HTR-8/SVneo (cell line): Measurements from ENCODE around the gene ELMO2.

Source experiments
- DNase-seq: peaks from one replicate; pipeline ENCODE4 v3.0.0; 2011; ENCODE audit warnings: low spot score, mixed read lengths; ENCODE audit not compliant: insufficient read length
- FAIRE-seq: peaks from 2 replicates; lab custom pipeline; 2011; peaks lifted over from hg19 to GRCh38; lab: Jason Lieb, UNC

ELMO2 gene

DNA sequence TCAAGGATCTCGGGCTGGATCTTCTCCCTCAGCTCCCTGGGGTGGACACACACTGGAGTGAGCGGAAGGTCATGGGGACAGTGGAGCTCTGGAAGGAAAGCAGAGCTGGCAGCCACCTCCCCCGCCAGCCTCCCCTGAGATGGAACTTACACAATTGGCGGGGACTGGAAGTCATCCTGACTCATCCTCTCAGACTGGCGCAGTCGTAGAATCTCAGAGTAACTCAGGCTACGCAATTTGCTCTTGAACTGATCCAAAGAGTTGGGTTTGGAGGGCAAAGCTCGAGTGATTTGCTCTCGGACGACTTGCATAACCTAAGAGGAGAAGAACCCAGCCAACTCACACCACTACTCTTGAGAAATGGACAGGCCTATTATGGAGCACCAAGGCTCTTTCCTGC lies 34.8 kb downstream of the ELMO2 start:
- DNase-seq (no peak), FAIRE-seq (peak; percentile 65)

DNA sequence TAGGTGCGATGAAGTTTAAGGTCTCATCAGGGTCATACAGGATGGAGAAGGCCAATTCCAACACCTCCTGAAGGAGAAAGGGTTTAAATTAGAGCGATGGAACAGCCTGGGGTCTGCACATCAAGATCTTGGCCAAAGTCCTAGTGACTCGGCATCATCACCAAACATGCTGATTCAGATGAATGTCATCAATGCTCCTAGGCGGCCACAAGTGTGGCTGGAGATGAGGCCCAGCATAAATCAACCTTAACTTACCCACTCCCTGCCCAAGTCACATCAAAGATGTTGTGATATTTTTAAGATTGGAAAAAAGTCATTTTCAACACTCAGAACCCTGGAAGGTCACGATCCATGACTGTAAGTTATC lies 37.5 kb downstream of the ELMO2 start:
- DNase-seq (no peak), FAIRE-seq (peak; percentile 31)

DNA sequence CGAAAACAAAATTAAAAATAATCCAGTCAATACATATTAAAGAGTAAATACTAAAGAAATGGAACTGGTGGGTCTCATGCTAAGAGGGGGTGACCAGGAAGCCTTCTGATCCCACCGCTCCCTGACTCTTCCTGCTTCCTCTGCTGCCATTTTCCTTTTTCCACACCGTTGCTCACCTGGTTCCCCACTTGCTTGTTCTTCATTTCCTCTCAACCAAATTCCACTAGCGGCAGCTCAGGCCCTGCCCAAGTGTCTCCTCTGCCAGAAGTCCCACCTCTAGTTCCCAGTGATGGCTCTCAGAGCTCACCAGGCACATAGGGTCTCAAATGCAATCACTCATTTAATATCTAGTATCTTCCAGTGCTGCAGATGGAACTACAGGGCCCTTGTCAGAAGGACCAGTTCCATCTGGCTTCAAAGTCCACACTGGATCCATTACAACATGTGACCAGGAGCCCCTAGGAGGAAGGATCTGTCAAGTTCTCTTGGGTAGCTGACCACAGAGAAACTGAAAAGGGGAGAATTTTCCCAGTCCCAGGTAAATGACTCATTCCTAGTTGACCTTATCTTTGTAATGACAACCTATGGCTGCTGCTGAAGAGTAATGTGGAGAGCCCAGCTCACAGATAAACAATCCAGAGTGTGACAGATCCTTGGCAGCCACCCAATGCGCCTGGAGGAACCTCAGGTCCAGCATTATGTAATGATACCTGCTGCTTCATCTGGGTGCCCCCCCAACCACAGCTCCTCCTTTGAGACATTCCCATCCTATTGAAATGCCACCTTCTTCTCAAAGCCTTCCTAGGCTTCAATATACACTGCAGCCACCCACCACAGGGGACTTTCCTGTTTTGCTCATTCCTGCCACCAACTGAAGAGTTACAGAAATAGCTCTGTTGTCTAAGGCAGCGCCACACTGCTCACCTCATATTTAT lies 38.2 kb downstream of the ELMO2 start:
- FAIRE-seq (peak; percentile 75), DNase-seq (no peak)

DNA sequence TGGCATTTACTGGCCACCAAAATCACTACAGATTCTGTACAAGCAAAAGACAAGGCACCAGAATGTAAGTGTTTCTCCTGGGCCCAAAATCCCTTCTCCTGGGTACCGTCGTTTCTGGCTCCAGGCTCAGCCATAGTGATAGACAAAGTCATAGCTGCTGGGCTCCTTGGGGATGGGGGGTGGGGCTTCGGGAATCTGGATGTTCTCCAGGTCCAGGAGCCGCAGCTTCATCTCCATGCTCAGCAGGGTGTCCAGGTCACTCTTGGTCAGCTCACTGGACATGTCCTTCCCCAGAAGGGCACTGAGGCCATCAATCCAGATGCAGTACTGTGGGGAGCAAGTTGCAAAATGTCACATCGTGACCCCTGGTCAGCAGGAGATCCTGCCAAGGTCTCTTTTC lies 39.2 kb downstream of the ELMO2 start:
- FAIRE-seq, result no peak
- no peak for DNase-seq

DNA sequence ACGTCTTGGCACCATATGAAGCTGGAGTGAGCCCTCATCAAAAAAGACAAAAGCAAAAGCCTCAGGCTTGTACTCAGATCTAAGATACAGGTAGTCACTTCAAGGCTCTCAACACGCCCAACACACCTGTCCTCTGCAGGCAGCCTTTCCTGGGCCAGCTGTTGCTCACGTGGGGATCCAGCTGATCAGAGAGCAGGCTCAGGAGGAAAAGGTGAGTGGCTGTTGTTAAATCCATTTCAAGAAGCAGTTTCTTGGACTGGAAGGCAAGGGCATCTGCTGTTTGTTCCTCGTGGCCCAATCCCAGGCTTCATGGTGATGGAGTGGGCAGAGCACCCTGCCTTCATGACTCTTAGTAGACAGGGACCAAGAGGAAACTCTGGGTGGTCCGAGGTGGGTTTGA lies 39.6 kb downstream of the ELMO2 start:
- FAIRE-seq (no peak), DNase-seq (no peak)

DNA sequence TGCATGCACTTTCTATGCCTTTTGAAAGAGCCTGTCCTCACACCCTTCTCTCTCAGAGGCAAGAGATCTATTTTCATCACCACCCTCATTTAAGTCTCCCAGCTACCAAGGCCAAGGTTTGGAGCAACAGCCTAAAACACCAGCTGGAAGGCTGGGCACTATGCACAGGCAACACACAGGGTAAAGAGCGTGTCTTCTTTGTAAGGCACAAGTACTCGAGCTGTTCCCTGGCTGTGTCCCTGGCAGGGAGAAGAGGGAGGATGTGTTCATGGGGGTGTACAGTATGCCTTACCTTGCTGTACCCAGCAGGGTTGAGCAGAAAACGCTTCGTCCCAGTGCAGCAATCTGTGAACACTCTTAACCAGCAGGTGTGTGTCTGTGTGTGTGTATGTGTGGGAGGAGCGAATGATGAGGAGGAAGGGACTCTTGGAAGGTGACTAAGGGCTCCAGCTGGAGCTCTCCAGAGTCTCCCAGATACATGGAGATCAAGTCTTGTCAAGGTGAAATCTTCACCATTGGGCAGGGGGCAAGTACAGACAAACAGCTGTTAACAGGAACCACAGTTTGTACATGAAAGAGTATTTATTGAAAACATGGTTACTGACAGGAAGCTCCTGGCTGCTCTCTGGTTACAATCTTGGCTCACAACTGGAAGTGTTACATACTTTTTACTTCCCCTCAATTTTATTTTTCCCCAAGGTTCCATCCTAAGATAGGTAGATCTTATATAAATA lies 40.8 kb downstream of the ELMO2 start:
- DNase-seq (no peak), FAIRE-seq (peak; percentile 83)

DNA sequence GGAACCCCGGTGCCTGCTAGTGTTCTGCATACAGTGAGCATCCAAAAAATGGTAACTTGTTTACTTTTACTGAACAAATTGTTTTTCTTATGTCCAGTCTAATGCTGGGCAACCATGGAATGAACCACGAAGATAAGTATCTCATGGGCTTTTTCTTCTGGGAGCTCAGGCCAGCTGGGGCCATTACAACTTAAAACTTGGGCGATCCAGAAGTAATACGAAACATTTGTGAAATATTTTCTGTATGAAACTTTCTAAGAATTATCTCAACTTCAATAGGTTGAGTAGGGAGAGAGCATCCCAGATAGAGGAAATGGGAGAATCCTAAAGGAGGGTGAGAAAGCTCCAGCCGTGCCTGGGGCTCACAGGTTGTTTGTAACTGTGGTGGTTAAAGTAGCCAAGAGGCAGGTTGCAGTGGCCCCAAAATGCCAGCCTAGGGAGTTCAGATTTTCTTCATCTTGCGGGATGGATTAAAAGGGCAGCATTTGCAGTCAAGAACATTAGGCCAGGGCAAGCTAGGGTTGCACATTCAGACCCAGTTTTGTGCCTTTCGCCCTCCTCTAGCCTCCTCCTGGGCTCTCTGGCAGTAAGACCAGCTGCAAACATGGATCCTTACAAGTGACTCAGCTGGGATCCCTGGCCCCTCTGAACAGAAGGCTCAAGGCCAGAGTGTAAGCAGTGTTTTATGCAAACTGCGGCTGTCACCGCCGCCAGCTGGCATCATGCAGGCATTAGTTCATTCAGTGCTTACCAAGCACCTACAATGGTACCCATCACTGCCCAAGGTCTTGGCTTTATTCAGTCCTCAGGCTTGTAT lies 41.5 kb downstream of the ELMO2 start:
- no peak for FAIRE-seq
- DNase-seq, result no peak

DNA sequence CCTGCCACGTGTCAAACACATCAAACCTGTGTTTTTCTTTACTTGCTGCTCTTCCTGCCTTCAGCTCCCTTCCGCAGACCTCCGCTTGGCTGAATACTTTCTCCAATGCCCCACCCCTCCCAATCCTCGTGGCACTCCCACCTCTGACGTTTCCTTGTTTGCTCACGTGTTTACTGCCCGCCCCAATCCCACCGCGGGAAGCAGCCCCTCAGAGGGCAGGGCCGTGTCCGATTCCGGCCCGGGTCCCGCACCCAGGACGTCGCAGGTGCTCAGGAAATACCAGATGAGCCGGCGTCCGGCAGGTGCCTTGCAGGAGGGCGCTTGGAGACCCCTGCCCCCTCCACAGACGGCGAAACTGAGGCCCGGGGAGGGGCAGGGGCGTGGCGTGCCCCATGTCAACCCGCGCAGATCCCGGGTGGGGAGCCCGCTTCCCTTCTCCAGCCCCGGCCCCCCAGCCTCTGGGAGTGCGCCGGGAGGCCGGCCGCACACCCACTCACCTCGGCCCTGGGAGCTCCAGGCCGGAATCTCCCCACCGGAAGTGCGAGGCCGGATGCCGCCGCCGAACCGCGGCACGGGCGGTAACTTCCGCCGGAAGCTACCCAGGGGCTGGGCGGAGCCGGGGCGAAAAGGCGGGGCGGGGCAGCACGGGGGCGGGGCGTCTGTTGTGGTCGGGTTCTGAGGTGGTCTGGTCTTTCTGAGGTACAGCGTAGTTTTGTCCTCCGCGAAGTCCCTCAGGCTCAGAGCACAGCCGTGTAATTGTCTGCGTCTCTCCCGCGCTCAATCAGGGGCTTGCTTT lies 42.3 kb downstream of the ELMO2 start:
- FAIRE-seq (peak; percentile 99), DNase-seq (peak; percentile 99)

DNA sequence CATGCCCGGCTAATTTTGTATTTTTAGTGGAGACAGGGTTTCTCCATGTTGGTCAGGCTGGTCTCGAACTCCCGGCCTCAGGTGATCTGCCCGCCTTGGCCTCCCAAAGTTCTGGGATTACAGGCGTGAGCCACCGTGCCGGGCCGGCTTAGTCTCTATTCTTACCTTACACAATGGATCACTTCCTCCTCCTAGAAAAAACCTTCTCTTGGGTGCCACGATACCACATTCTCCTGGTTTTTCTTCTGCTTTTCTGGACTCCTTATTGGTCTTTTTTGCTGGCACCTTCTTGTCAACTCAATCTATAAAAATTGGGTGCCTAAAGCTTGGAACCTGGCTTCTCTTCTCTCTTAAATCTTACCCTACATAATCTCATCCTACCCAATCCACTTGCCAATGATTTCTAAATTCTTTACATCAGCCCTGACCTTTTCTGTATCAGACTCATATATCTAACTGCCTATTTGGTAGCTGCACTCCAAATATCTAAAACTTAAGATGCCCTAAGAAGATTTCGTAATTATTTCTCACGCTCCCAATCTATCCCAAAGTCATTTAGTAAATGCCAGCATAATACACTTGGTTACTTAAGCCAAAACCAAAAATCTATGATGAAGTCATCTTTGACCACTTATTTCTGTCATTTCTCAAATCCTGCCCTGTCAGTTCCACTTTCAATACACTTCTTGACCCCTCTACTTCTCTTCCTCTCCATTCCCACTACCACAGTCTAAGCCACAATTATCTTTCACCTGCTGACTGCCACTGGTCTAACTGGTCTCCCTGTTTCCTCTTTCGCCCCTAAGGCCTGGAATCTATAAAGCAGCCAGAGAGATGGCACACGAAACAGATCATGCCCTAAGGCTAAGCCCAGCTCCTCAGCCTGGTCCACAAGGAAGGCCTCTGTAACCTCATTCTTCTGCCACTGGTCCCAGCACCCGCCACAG lies 43.2 kb downstream of the ELMO2 start:
- no peak for DNase-seq
- no peak for FAIRE-seq

DNA sequence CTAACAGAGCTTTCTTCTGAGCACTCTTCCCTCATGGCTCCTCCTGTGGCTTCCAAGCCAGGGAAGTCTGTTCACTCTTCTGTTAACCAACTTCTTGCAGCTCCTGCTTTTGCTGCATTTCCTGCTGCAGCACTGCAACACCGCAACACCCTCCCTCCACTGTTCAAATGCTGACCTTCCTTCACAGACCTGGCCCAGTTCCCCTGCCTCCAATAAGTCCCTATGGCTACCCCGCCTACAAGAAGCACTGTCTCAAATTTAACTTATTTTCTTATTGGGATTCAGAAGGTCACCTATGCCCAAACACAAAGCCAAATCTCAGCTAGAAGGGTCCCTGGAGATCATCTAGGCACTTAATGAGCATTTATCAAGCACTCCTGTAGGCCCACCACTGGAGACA lies 44.6 kb downstream of the ELMO2 start:
- FAIRE-seq, result no peak
- DNase-seq, result no peak

DNA sequence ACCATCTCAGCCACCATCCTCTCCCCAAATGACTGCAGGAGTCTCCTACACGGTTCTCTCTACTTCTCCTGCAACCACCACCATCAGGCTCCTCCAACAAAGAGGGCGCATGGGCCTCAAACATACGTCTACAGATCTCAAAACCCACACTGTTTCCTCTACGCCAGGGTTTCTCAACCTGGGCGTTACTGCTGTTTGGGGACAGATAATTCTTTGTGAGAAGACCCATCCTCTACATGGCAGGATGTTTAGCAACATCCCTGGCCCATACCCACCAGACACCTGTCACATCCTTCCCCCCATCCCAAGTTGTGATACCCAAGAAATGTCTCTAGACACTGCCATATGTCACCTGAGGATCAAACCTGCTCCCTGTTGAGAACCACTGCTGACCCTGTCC lies 45.0 kb downstream of the ELMO2 start:
- FAIRE-seq, result peak; percentile 89
- DNase-seq, result no peak

DNA sequence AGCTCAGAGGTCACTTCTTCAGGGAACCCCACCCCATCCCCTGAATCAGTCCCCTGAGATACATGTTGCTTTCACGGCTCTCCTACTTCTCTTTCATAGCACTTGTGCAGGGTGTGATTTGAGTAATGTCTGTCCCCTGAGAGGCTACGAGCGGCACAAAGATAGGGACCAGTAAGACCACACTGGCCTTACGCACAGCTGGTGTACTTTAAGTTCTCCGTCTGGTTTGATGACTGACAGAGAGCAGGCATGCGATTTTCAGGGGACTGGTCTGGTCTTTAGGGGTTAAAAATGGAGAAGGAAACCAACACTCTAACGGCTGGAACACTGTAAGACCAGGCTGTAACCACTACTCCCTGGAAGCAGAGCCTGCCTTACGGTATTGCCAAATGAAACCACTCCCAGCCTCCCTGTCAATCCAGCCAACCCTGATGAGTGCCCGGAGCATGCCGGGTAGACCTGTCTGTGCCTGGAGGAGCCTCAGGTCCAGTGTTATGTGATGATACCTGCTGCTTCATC lies 47.1 kb downstream of the ELMO2 start:
- FAIRE-seq, result peak; percentile 85
- DNase-seq, result no peak

DNA sequence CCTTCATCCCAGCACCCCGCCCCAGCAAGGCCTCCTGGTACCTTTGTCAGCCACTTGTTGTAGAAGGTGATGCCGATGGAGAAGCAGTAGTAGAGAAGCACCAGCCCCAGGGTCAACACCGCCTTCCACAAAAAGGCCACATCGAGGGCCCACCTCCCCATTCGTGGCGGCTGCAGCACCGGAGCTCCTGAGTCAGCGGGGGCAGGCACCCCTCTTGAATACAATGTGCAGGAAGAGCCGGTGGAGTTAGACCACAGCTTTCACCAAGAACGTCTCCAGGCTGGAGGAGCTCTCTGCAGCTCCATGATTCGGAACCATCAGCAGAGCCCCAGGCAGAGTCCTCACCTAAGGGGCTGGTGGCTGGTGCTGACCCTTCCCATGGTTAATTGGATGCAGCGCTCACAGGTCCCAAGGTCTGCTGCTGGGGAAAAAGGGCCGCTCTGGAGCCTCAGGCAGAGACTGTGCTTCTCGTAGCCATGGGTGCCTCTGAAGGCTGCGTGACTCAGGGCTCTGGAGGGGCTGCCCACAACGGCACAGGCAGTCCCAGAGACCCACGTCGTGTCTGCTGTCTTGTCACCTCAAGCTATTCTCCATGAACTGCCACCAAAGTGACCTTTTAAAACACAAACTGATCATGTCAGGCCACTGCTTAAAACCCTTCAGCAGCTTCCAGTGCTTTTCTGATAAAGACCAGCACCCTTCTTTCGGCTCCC lies 47.9 kb downstream of the ELMO2 start:
- FAIRE-seq, result no peak
- no peak for DNase-seq

DNA sequence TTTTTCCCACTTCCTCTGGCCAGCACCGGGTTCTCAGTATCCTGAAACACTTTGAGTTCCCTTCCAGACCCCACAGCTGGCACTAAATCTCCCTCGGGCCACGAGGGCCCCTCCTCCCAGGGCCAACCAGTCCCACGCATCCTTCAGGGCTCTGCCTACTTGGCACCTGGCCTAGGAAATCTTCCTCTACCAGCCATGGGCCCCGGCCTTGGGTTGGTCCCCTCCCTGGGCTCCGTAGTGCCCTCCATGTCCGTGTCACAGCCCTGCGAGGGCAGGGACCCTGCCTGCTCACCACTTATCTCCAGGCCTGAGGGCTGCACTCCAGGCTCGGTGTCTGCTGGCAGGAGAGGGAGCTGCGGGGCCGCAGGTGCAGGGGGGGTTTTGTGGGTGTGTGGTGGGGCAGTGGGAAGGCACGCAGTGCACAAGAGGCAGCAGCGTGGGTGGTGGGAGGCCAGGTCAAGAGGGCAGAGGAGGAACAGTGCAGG lies 49.3 kb downstream of the ELMO2 start:
- FAIRE-seq, result peak; percentile 46
- no peak for DNase-seq

DNA sequence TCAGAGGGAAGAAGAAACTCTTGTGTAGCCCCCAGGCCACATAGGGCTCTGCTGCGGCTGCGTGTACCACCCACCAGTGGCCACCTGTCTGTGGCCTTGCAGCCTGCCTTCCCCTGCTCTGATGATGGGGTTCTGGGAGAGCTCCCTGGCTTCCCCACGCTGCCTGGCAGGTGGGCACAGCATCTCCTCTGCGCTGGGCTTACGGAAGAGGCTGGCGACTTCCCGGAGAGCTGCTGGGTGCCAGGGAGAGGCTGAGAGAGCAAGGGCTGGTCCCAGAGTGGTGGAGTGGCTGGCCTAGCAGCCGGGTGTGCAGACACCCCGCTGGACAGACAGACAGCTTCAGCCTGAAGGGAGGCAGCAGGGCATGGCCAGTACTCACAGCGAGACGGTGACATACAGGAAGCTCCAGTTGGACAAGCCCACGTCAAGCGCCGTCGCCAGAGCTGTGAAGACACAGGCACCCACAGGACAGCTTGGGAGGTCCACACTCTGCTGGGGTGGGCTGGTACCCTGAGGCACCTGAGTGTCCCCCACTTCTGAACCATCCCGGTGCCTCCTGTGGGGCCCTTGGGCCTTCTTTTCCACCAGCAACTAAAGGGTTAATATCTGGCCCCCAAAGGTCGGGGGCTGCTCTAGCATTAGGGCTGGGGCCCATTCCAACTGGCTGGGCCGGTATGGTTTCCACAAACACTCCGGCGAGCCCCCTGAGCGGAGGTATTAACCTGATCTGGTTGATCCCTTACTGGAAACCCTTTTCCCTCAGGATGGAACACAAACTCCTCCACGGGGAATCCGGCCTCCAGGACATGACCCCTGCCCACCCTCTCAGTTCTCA lies 50.0 kb downstream of the ELMO2 start:
- DNase-seq, result no peak
- FAIRE-seq, result peak; percentile 80

DNA sequence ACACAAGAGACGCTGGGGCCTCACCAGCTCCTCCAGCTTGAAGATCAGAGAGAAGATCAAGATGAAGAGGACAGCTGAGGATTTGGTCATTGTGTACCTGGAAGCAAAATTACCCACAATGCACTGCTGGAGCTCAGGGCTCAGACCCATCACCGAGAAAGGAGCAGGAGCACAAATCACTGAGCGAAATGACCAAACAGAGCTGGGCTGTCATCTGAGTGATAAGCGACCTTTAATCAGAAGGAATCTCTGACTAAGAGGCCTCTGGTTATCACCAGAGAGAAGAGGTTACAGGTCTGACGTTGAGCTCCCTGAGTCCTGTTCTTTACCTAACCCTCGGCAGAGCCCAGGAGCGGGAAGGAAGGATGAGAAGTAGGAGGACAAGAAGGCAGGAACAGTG lies 50.6 kb downstream of the ELMO2 start:
- no peak for DNase-seq
- no peak for FAIRE-seq
